Mesodermal cell (in vitro differentiated cells): ENCODE measurements around the gene NDUFB10.

Experiments
- H3K27ac ChIP-seq: 2 replicates; pipeline ENCODE4 v1.7.0; 2013; ENCODE audit warnings: mild to moderate bottlenecking, low read depth, low read length, moderate library complexity; ENCODE audit not compliant: severe bottlenecking
- H3K36me3 ChIP-seq: 2 replicates; pipeline ENCODE4 v1.7.1; 2013; ENCODE audit warnings: mild to moderate bottlenecking, low read length, moderate library complexity; ENCODE audit not compliant: control insufficient read depth, insufficient read depth
- H3K4me1 ChIP-seq: one replicate; pipeline ENCODE4 v1.7.1; 2013; ENCODE audit warnings: mild to moderate bottlenecking, low read length; ENCODE audit not compliant: insufficient read depth, control insufficient read depth, poor library complexity, severe bottlenecking
- H3K4me3 ChIP-seq: 2 replicates; pipeline ENCODE4 v1.7.0; 2013; ENCODE audit warnings: low read length, control low read depth, mild to moderate bottlenecking; ENCODE audit not compliant: insufficient read depth, poor library complexity, severe bottlenecking; ENCODE audit errors: extremely low read depth
- H3K9me3 ChIP-seq: 2 replicates; pipeline ENCODE4 v1.7.1; 2013; ENCODE audit warnings: mild to moderate bottlenecking, low read length, moderate library complexity; ENCODE audit not compliant: control insufficient read depth
- WGBS, 2 experiments: methylation state at CpG; one replicate each; pipeline ENCODE4 v1.1.5; 2013; ENCODE audit warnings: missing lambda C conversion rate in 2 of 2; ENCODE audit not compliant: insufficient coverage in 2 of 2; 5-methylcytosine and 5-hydroxymethylcytosine counted together

NDUFB10 gene

DNA sequence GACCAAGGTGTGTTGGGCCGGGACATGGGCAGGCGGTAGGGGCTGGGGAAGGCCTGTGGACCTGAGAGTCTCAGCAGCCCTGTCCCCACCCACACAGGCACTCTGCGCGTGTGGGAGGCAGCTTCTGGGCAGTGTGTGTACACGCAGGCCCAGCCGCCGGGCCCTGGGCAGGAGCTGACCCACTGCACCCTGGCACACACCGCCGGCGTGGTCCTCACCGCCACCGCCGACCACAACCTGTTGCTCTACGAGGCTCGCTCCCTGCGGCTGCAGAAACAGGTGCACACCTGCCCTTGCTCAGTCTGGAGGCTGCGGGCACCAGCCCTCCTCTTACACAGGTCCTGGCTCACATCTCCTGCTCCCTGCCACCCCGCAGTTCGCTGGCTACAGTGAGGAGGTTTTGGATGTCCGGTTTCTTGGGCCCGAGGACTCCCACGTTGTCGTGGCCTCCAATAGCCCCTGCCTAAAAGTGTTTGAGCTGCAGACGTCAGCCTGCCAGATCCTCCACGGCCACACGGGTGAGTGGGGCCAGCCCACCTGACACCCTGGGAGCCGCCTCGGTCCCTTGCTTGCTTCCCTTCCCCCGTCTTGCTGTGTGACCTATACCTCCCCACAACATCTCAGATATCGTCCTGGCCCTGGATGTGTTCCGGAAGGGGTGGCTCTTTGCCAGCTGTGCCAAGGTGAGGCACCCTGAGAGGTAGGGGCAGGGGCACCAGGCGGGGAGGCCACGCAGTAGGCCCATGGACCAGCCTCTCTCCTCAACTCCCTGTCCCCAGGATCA, 16.3 kb downstream of the NDUFB10 start:
- Histone ChIP-seq H3K4me3 (no peak overlapping the region), H3K27ac (no peak overlapping the region)
- WGBS, 2 experiments: 97% methylated on average over 27 to 30 of the region's 33 CpGs

GRCh38 chr16:1976216-1976520, 16.8 kb downstream of the NDUFB10 start:
- Histone ChIP-seq H3K27ac (no peak overlapping the region), H3K4me1 (peaks cover 14% of the 10 kb centered on the region), H3K4me3 (no peak overlapping the region), H3K36me3 (peaks cover 50% of the 10 kb centered on the region), H3K9me3 (no peaks in the 10 kb centered on the region)
- WGBS, 2 experiments: 97 to 98% methylated on average over 6 to 7 of the region's 8 CpGs

More for the DNA sequence above, 16.3 kb downstream of the NDUFB10 start:
- Histone ChIP-seq H3K36me3 (peaks cover 50% of the 10 kb centered on the region), H3K9me3 (no peaks in the 10 kb centered on the region), H3K4me1 (peaks cover 14% of the 10 kb centered on the region)

DNA sequence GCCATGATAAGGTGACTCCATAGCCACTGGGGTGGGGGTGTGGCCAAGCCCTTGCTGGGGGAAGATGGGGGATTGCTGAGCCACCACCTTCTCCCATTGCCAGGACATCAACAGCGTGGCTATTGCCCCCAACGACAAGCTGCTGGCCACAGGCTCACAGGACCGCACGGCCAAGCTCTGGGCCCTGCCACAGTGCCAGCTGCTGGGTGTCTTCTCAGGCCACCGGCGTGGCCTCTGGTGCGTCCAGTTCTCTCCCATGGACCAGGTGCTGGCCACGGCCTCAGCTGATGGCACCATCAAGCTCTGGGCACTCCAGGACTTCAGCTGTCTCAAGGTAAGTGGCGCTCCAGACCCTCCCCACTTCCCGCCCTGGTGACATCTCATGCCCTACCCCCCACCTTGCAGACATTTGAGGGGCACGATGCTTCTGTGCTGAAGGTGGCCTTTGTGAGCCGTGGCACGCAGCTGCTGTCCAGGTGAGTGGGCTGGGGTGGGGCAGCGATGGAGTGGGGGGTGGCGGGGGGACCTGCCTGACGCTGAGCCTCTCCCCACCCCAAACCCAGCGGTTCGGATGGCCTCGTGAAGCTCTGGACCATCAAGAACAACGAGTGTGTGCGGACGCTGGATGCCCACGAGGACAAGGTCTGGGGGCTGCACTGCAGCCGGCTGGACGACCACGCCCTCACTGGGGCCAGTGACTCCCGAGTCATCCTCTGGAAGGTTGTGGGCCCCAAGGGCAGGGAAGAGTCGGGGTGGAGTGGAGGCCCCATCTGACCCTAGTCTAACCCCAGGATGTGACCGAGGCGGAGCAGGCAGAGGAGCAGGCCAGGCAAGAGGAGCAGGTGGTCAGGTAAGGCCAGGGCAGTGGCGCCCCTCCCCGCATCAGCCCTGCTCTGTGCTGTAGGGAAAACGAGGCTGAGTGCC, 17.9 kb downstream of the NDUFB10 start:
- 97 to 98% methylated on average over 30 to 33 of the region's 33 CpGs for WGBS, 2 experiments
- Histone ChIP-seq H3K9me3 (no peaks in the 10 kb centered on the region), H3K4me3 (no peak overlapping the region), H3K27ac (no peak overlapping the region), H3K4me1 (peaks cover 14% of the 10 kb centered on the region), H3K36me3 (peaks cover 50% of the 10 kb centered on the region)

DNA sequence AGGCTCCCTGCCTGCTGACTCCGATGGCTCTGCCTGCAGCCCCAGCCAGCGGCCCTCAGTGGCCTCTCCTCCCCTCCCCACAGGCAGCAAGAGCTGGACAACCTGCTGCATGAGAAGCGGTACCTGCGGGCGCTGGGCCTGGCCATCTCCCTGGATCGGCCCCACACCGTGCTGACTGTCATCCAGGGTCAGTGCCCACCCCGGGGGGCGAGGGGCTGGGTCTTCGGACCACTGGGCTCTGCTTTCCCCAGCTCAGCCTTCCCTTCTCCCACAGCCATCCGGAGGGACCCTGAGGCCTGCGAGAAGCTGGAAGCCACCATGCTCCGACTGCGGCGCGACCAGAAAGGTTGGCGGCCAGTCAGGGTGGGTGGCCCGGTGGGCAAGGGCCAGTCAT, 18.5 kb downstream of the NDUFB10 start:
- WGBS, 2 experiments: 95 to 96% methylated on average over 13 of the region's 18 CpGs
- Histone ChIP-seq H3K4me3 (no peak overlapping the region), H3K4me1 (peaks cover 14% of the 10 kb centered on the region), H3K27ac (no peak overlapping the region), H3K36me3 (peaks cover 50% of the 10 kb centered on the region), H3K9me3 (no peaks in the 10 kb centered on the region)

GRCh38 chr16:1978476-1979120, 19.3 kb downstream of the NDUFB10 start:
- Histone ChIP-seq H3K4me3 (peak overlapping the region; percentile 8), H3K4me1 (peaks cover 9% of the 10 kb centered on the region), H3K9me3 (no peaks in the 10 kb centered on the region), H3K27ac (no peak overlapping the region), H3K36me3 (peaks cover 50% of the 10 kb centered on the region)
- WGBS, 2 experiments: 85 to 89% methylated on average over 37 of the region's 37 CpGs

DNA sequence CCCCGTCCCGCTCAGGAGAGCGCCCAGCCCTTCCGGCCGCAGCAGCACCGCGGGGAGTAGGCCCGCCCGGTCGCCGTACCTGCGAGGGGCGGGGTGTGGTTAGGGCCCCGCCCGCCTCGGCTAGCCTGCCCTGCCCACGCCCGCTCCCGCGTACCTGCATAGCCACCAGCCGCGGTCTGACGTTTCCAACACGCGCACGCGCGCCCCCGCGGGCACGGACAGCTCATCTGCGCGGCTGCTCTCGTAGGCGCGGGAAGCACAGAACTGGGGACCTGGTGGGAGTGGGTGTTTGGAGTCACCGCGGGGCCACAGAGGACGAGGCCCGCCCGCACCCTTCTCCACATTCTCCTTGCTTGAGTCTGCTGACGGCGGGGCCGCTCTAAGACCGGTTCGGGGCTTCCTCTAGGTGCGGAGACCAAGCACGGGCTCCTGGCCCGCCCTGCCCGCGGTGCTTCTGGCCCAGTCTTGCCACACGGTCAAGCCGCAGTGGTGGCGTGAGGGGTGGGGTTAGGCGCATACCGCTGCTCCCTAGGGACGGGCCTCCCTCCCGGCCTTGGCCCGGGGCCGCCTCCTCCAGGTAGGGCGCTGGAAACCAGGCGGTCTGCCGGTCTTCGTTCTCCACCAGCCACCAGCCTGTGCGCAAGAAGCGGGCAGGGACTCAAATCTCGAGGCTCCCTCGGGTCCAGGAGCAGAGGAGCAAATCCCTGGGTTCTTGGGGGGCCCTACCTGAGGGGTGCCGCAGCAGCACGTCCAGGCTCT, 20.1 kb downstream of the NDUFB10 start:
- Histone ChIP-seq H3K9me3 (no peaks in the 10 kb centered on the region), H3K4me3 (peak overlapping the region; percentile 8), H3K36me3 (peaks cover 45% of the 10 kb centered on the region), H3K27ac (no peak overlapping the region), H3K4me1 (peaks cover 6% of the 10 kb centered on the region)
- 17 to 22% methylated on average over 54 to 56 of the region's 70 CpGs for WGBS, 2 experiments

DNA sequence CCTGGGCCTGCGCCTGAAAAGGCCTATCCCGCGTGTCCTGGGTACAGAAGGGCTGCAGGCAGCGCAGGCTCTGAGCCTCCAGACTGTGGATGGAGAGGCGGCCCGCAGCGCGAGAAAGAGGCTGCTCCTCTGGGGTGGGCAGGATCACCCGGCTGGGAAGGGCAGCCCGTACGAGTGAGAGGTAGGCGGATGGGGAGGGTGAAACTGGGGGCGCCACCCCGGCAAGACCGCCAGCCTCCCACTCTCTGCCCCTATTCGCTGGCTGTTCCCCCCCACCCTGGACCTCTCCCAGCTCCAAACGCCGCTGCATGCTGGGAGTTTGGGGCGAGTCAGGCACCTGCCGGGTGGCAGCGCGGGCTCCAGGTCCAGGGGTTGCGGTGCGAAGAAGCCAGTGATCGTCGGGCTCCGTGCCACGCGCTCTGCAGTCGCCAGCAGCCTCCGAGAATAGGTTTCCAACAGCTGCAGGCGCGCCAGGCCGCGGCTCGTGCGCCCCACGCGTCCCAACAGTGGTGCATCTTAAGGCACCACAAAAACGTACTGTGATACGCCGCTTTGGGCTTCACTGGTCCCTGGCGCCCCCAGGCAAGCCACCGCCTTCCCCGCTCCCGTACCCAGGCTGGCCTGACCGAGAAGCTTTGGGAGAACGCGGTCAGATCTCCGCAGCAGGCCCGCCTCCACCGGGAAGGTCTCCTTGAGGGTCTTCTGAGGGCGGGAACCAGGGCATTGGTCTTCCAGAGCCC, 20.9 kb downstream of the NDUFB10 start:
- Histone ChIP-seq H3K36me3 (peaks cover 39% of the 10 kb centered on the region), H3K4me3 (no peak overlapping the region), H3K27ac (no peak overlapping the region), H3K9me3 (no peaks in the 10 kb centered on the region), H3K4me1 (peaks cover 10% of the 10 kb centered on the region)
- WGBS, 2 experiments: 21 to 29% methylated on average over 40 to 44 of the region's 53 CpGs

GRCh38 chr16:1980770-1981087, 21.4 kb downstream of the NDUFB10 start:
- peaks cover 15% of the 10 kb centered on the region for H3K4me1 ChIP-seq
- no peak overlapping the region for H3K4me3 ChIP-seq
- WGBS, 2 experiments: 51 to 53% methylated on average over 16 of the region's 16 CpGs
- H3K36me3 ChIP-seq: peaks cover 39% of the 10 kb centered on the region
- H3K27ac ChIP-seq: no peak overlapping the region
- no peaks in the 10 kb centered on the region for H3K9me3 ChIP-seq

GRCh38 chr16:1981398-1981836, 22.1 kb downstream of the NDUFB10 start, which contains the start of gene NOXO1:
NOXO1 (minus strand) TSS chr16:1981469; CDS start chr16:1981179, 290 bp downstream.
- Histone ChIP-seq H3K36me3 (peaks cover 39% of the 10 kb centered on the region), H3K4me3 (no peak within 1 kb of the TSS), H3K9me3 (no peaks in the 10 kb centered on the region), H3K27ac (no peak within 1 kb of the TSS), H3K4me1 (peaks cover 15% of the 10 kb centered on the region)
- WGBS, 2 experiments: 59 to 70% methylated on average over 5 of the region's 6 CpGs
